Heart left ventricle (tissue), 13 donors: Measurements from ENCODE around the gene VPS37D.

Experiments
- CTCF ChIP-seq, 12 donors: fragments of 200-600 bp; sonication (generic) in 4 of 12; IDR thresholded peaks; one replicate each; pipeline versions ENCODE4 v1.5.0 to v1.8.0; 2018 to 2022; ENCODE audit warnings: antibody characterized with exemption in 12 of 12, mild to moderate bottlenecking in 5 of 12
- POLR2A ChIP-seq, 2 donors: fragments of 450-650 bp; IDR thresholded peaks; one replicate each; pipeline ENCODE4 v1.6.1; 2017; ENCODE audit warnings: antibody characterized with exemption in 2 of 2, mild to moderate bottlenecking in 2 of 2, moderate library complexity in 2 of 2
- donor health status: ischemic (EF 13 %, LVEDD 7.1; RV severe dilation, severe dysfunction).
- donor health status: DM: no; HTN: yes; CAD: no.
- donor health status: DM: no; HTN: no; CAD: no.
- donor health status: ischemic (EF 25% LVEDD 6.9; RV normal size, moderate dysfunction).
- donor health status: ischemic (EF 25% LVEDD 5.7; RV mildly dilated, moderate dysfunction).
- donor health status: ischemic (EF 35%, LVEDD 5.7; RV mildly dilated, moderate dysfunction).
- donor health status: nonischemic (EF 11% LVEDD 7.7; RV severe dilation, severe dysfunction).
- donor health status: DM: yes; HTN: yes; CAD: no.
- donor health status: PGD.
- donor health status: ischemic (EF 29% LVEDD 5.4; RV normal size, mild dysfunction).
- donor health status: nonischemic (EF 23%, LVEDD 6.1; RV moderate dilation, normal function).

GRCh38 chr7:73628504-73628903 is 39.1 kb upstream of the VPS37D start:
- TF ChIP-seq CTCF (IDR thresholded peaks at IDR 0.05) = no peak
- TF ChIP-seq POLR2A (IDR thresholded peaks at IDR 0.05) = no peak
